ENCODE results near the gene DDX1.

GRCh38 chr2:15672961-15673918 is 81.6 kb downstream of the DDX1 start:
- TF ChIP-seq EZH2phosphoT487 (IDR thresholded peaks at IDR 0.05) (no peak), CTCF (IDR thresholded peaks at IDR 0.05) (no peak), EZH2 (IDR thresholded peaks at IDR 0.05) (no peak)

Measured in neural progenitor cell (in vitro differentiated cells).